ENCODE measurements around the gene COMT. TPM values are rescaled to one million over a fixed set of nuclear protein-coding genes. Genes with fewer than 3 reads are reported as not detected.

Gene COMT
- total RNA-seq, 1 donor: 288 TPM

DNA sequence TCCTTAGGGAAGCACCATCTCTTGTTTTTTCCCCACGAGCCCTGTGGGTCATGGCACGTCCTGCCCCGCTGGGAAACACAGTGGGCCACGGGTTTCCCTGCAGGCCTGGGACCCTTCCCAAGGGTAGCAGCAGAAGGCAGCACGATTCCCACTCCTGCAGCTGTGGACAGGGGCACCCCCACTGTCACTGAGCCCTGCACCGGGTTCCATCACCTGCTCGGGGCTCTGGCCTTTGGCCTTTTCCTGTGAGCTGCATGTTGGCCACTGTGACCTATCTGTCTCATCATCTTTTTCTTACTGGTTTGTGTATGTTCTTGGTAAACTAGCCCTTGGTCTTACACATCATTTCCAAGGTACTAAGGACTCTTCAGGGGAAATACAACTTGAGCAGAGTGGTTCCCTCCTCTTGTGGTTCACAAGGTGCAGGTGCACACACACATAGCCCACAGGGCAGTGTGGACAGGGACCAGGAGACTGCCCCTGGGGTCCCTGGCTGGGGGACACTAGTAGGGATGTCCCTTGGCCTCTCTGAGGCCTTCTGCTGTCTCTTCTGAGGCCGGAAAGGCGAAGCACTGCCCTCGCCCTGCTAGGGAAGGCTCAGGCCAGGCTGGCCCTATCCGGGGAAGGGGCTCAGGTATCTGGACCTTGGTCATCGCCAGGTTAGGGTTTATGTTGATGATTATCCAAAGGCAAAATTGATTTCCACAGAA lies 19.1 kb downstream of the COMT start:
- no peak overlapping the region for H3K27ac ChIP-seq (ENCODE audit: low read depth, low read length)
- peaks cover 20% of the 10 kb centered on the region for H3K4me1 ChIP-seq (ENCODE audit: insufficient read depth, low read length)
- no peaks in the 10 kb centered on the region for H3K9me3 ChIP-seq (ENCODE audit: low read depth, low read length)
- peaks cover 28% of the 10 kb centered on the region for H3K36me3 ChIP-seq (ENCODE audit: insufficient read depth, low read length)
- no peak for DNase-seq (ENCODE audit: insufficient read length, low spot score, missing footprints)
- H3K4me3 ChIP-seq (ENCODE audit: insufficient read depth, low read length): no peak overlapping the region
- no peaks in the 10 kb centered on the region for H3K27me3 ChIP-seq (ENCODE audit: insufficient read depth, low read length)
- TF ChIP-seq, protein P1, sequence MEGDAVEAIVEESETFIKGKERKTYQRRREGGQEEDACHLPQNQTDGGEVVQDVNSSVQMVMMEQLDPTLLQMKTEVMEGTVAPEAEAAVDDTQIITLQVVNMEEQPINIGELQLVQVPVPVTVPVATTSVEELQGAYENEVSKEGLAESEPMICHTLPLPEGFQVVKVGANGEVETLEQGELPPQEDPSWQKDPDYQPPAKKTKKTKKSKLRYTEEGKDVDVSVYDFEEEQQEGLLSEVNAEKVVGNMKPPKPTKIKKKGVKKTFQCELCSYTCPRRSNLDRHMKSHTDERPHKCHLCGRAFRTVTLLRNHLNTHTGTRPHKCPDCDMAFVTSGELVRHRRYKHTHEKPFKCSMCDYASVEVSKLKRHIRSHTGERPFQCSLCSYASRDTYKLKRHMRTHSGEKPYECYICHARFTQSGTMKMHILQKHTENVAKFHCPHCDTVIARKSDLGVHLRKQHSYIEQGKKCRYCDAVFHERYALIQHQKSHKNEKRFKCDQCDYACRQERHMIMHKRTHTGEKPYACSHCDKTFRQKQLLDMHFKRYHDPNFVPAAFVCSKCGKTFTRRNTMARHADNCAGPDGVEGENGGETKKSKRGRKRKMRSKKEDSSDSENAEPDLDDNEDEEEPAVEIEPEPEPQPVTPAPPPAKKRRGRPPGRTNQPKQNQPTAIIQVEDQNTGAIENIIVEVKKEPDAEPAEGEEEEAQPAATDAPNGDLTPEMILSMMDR (IDR thresholded peaks at IDR 0.05; ENCODE audit: extremely low read depth, low read depth, low read length): no peak
- H3K79me2 ChIP-seq (ENCODE audit: insufficient read depth, low read length): peaks cover 7% of the 10 kb centered on the region
- no peak overlapping the region for H2AFZ ChIP-seq (ENCODE audit: low read length)
- peaks cover 30% of the 10 kb centered on the region for H4K20me1 ChIP-seq (ENCODE audit: insufficient read depth, low read length)
- H3K4me2 ChIP-seq (ENCODE audit: insufficient read depth, low read length): no peak overlapping the region

DNA sequence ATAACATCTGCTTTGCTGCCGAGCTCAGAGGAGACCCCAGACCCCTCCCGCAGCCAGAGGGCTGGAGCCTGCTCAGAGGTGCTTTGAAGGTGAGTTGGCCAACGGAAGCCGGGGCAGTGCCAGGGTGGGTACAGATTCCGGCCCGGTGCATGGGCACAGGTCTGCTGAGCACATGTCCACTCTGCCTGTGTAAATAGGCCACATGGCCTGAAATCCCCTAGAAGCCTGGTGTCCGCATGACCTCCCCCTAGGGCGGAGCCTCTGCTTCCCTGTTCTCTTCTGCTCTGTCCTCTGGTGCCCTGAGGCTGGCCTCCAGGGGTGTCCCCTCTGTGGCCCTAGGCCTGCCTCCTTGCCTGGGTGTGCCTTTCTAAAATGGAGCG lies 19.6 kb downstream of the COMT start:
- Histone ChIP-seq H3K79me2 (ENCODE audit: insufficient read depth, low read length) (peaks cover 5% of the 10 kb centered on the region), H4K20me1 (ENCODE audit: insufficient read depth, low read length) (peaks cover 28% of the 10 kb centered on the region), H3K4me3 (ENCODE audit: insufficient read depth, low read length) (no peak overlapping the region), H3K36me3 (ENCODE audit: insufficient read depth, low read length) (peaks cover 31% of the 10 kb centered on the region), H3K4me1 (ENCODE audit: insufficient read depth, low read length) (peaks cover 20% of the 10 kb centered on the region), H2AFZ (ENCODE audit: low read length) (no peak overlapping the region), H3K4me2 (ENCODE audit: insufficient read depth, low read length) (no peak overlapping the region), H3K27ac (ENCODE audit: low read depth, low read length) (no peak overlapping the region), H3K27me3 (ENCODE audit: insufficient read depth, low read length) (no peaks in the 10 kb centered on the region), H3K9me3 (ENCODE audit: low read depth, low read length) (no peaks in the 10 kb centered on the region)
- DNase-seq (ENCODE audit: insufficient read length, low spot score, missing footprints): no peak
- TF ChIP-seq, protein P1 (IDR thresholded peaks at IDR 0.05; ENCODE audit: extremely low read depth, low read depth, low read length): no peak

DNA sequence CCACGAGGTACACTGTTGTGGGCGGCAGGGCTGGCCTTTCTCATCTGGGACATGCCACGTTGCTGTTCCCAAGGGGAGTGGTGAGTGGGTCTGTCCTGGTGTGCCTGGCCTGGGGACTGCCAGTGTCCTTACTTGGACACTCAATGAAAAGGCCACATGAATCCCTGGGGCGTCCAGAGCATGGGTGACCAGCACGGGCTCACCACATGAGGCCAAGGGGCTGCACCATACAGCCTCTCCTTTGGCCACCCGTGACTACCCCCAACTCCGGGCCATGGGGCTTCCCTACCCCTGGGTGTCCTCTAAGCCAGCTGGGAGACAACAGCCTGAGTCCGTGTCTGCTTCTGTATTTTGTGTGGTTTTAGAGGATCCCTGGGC lies 20.3 kb downstream of the COMT start:
- Histone ChIP-seq H3K9me3 (ENCODE audit: low read depth, low read length) (no peaks in the 10 kb centered on the region), H3K4me2 (ENCODE audit: insufficient read depth, low read length) (no peak overlapping the region), H3K4me1 (ENCODE audit: insufficient read depth, low read length) (peaks cover 20% of the 10 kb centered on the region), H3K27ac (ENCODE audit: low read depth, low read length) (no peak overlapping the region), H3K27me3 (ENCODE audit: insufficient read depth, low read length) (no peaks in the 10 kb centered on the region), H3K4me3 (ENCODE audit: insufficient read depth, low read length) (no peak overlapping the region), H3K79me2 (ENCODE audit: insufficient read depth, low read length) (peaks cover 5% of the 10 kb centered on the region), H3K36me3 (ENCODE audit: insufficient read depth, low read length) (peaks cover 36% of the 10 kb centered on the region), H4K20me1 (ENCODE audit: insufficient read depth, low read length) (peaks cover 28% of the 10 kb centered on the region), H2AFZ (ENCODE audit: low read length) (no peak overlapping the region)
- TF ChIP-seq, protein P1 (IDR thresholded peaks at IDR 0.05; ENCODE audit: extremely low read depth, low read depth, low read length): no peak
- DNase-seq (ENCODE audit: insufficient read length, low spot score, missing footprints): no peak

DNA sequence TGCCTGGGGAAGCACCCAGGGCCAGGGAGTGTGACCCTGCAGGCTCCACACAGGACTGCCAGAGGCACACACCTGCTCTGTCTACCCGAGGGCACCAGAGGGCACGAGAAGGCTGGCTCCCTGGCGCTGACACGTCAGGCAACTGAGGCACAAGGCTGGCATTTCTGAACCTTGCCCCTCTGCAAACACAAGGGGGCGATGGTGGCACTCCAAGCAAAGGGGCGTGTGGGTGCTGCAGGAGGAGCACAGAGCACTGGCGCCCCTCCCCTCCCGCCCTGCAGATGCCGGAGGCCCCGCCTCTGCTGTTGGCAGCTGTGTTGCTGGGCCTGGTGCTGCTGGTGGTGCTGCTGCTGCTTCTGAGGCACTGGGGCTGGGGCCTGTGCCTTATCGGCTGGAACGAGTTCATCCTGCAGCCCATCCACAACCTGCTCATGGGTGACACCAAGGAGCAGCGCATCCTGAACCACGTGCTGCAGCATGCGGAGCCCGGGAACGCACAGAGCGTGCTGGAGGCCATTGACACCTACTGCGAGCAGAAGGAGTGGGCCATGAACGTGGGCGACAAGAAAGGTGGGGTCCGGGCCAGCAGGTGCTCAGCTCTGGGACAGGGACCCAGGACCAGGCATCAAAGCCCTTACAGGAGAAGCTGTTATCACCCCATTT lies 20.8 kb downstream of the COMT start:
- H3K4me3 ChIP-seq (ENCODE audit: insufficient read depth, low read length): no peak overlapping the region
- peak; percentile 99 for DNase-seq (ENCODE audit: insufficient read length, low spot score, missing footprints)
- H2AFZ ChIP-seq (ENCODE audit: low read length): no peak overlapping the region
- H3K27me3 ChIP-seq (ENCODE audit: insufficient read depth, low read length): no peaks in the 10 kb centered on the region
- H3K9me3 ChIP-seq (ENCODE audit: low read depth, low read length): no peaks in the 10 kb centered on the region
- H3K4me2 ChIP-seq (ENCODE audit: insufficient read depth, low read length): no peak overlapping the region
- H3K36me3 ChIP-seq (ENCODE audit: insufficient read depth, low read length): peaks cover 42% of the 10 kb centered on the region
- TF ChIP-seq, protein P1 (IDR thresholded peaks at IDR 0.05; ENCODE audit: extremely low read depth, low read depth, low read length): peak; percentile 57
- H3K79me2 ChIP-seq (ENCODE audit: insufficient read depth, low read length): peaks cover 4% of the 10 kb centered on the region
- no peak overlapping the region for H3K27ac ChIP-seq (ENCODE audit: low read depth, low read length)
- peaks cover 20% of the 10 kb centered on the region for H3K4me1 ChIP-seq (ENCODE audit: insufficient read depth, low read length)
- peaks cover 27% of the 10 kb centered on the region for H4K20me1 ChIP-seq (ENCODE audit: insufficient read depth, low read length)

Measured in osteoblast (primary cell).